ENCODE results near the gene CNTN2.

CNTN2 gene

DNA sequence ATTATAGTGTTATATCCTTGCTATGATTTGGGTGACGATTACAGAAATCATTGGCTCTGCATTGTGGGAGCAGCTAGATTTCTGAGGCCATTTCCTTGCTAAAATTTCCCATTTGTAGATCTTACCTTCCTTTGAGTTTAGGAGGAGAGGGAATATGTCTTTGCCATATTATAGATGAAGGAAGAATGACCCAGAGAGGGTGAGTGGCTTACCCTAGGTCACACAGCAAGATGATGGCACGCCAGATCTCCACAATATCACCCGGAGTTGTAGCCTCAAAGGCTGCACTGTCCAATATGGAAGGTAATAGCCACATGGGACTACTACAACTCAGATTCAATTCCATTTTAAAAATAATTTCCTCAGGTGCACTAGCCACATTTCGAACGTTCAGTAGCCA is 10.3 kb downstream of the CNTN2 start:
- no peak overlapping the region for H3K4me3 ChIP-seq (ENCODE audit: low read length in 2 of 2)
- H3K9ac ChIP-seq (ENCODE audit: low read depth in 1 of 2, low read length in 2 of 2) = no peak overlapping the region
- H3K4me1 ChIP-seq (ENCODE audit: control insufficient read depth in 2 of 2, insufficient read depth in 2 of 2, low read length in 2 of 2) = no peaks in the 10 kb centered on the region
- H3K9me3 ChIP-seq (ENCODE audit: control insufficient read depth in 2 of 2, low read length in 2 of 2) = no peaks in the 10 kb centered on the region
- no peaks in the 10 kb centered on the region for H3K27me3 ChIP-seq (ENCODE audit: control insufficient read depth in 2 of 2, insufficient read depth in 2 of 2, low read length in 2 of 2)
- H3K36me3 ChIP-seq (ENCODE audit: control insufficient read depth in 2 of 2, insufficient read depth in 2 of 2, low read length in 2 of 2) = no peaks in the 10 kb centered on the region
- H3K27ac ChIP-seq (ENCODE audit: low read depth in 2 of 2, low read length in 2 of 2) = no peak overlapping the region

DNA sequence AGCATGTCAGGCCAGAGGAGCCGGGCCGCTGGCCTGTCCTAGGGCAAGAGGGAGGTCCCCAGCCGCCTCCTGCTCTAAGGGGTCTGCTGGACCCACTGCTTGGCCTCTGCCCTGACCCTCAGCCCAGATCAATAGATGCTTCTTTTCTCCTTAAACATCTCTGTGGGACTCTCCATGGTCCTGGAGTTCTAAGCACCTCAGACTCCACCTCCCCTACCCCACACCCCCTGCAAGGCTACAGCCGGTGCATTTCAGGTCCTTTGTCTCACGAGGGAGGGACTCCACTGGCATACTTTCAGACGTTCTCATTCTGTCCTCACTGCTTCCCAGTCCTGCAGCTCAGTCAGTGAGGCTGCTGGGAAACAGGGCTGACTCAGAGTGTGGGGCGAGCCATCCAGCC is 11.0 kb downstream of the CNTN2 start:
- H3K9me3 ChIP-seq (ENCODE audit: control insufficient read depth in 2 of 2, low read length in 2 of 2) = no peaks in the 10 kb centered on the region
- H3K27me3 ChIP-seq (ENCODE audit: control insufficient read depth in 2 of 2, insufficient read depth in 2 of 2, low read length in 2 of 2) = no peaks in the 10 kb centered on the region
- no peaks in the 10 kb centered on the region for H3K4me1 ChIP-seq (ENCODE audit: control insufficient read depth in 2 of 2, insufficient read depth in 2 of 2, low read length in 2 of 2)
- no peak overlapping the region for H3K4me3 ChIP-seq (ENCODE audit: low read length in 2 of 2)
- no peaks in the 10 kb centered on the region for H3K36me3 ChIP-seq (ENCODE audit: control insufficient read depth in 2 of 2, insufficient read depth in 2 of 2, low read length in 2 of 2)
- H3K9ac ChIP-seq (ENCODE audit: low read depth in 1 of 2, low read length in 2 of 2) = no peak overlapping the region
- H3K27ac ChIP-seq (ENCODE audit: low read depth in 2 of 2, low read length in 2 of 2) = no peak overlapping the region

DNA sequence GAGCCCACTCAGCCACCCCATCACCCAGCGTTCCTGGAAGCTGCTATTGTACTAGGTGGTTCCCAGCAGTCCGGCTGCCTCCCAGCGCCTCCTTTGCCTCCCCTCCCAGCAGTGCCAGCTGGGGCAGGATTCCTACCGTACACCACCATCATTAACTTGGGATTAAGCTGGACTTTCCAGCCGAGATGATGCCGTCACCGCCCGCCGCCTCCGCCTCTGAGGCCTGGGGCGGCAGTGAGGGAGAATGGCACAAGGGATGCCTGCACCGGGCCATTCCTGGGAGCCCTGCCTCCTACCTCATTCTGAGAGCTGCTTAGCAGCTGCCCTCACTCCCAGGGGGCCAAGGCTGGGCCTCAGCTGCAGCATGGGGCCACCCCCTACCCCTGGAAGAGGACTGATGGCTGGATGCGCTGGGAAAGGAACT is 13.2 kb downstream of the CNTN2 start:
- no peaks in the 10 kb centered on the region for H3K9me3 ChIP-seq (ENCODE audit: control insufficient read depth in 2 of 2, low read length in 2 of 2)

DNA sequence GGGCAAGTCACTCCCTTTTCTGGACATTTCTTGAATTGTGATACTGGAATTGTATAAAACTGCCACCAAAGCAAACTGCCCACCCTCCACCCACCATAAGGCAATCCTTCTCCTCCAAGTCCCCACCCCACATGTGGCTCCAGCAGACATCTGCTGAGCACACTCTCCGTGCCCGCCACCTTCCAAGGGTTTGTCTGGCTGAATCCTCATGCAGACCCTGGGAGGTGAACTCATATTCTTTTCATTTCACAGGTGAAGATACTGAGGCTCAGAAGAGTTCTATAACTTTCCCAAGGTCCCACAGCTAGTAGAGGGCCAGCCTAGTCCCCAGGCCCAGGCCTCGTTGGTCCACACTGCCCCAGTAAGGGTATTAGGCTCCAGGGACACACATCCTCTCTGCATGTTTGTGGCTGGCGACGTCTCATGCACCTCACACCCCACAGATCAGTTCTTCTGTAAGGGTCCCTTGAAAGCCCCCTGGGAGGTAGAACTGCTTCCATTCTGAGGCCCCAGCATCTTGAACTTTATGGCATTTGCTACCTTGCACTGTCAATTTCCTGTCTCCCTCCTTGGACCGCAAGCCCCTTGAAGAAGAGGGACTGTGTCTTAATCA is 14.1 kb downstream of the CNTN2 start:
- Histone ChIP-seq H3K36me3 (ENCODE audit: control insufficient read depth in 2 of 2, insufficient read depth in 2 of 2, low read length in 2 of 2) (no peaks in the 10 kb centered on the region), H3K9ac (ENCODE audit: low read depth in 1 of 2, low read length in 2 of 2) (no peak overlapping the region), H3K27ac (ENCODE audit: low read depth in 2 of 2, low read length in 2 of 2) (no peak overlapping the region), H3K9me3 (ENCODE audit: control insufficient read depth in 2 of 2, low read length in 2 of 2) (no peaks in the 10 kb centered on the region), H3K4me3 (ENCODE audit: low read length in 2 of 2) (no peak overlapping the region), H3K27me3 (ENCODE audit: control insufficient read depth in 2 of 2, insufficient read depth in 2 of 2, low read length in 2 of 2) (no peaks in the 10 kb centered on the region), H3K4me1 (ENCODE audit: control insufficient read depth in 2 of 2, insufficient read depth in 2 of 2, low read length in 2 of 2) (no peaks in the 10 kb centered on the region)

More for the DNA sequence above, 13.2 kb downstream of the CNTN2 start:
- no peak overlapping the region for H3K9ac ChIP-seq (ENCODE audit: low read depth in 1 of 2, low read length in 2 of 2)
- H3K27ac ChIP-seq (ENCODE audit: low read depth in 2 of 2, low read length in 2 of 2) = no peak overlapping the region
- no peaks in the 10 kb centered on the region for H3K27me3 ChIP-seq (ENCODE audit: control insufficient read depth in 2 of 2, insufficient read depth in 2 of 2, low read length in 2 of 2)
- H3K36me3 ChIP-seq (ENCODE audit: control insufficient read depth in 2 of 2, insufficient read depth in 2 of 2, low read length in 2 of 2) = no peaks in the 10 kb centered on the region
- no peak overlapping the region for H3K4me3 ChIP-seq (ENCODE audit: low read length in 2 of 2)
- H3K4me1 ChIP-seq (ENCODE audit: control insufficient read depth in 2 of 2, insufficient read depth in 2 of 2, low read length in 2 of 2) = no peaks in the 10 kb centered on the region

GRCh38 chr1:205057808-205058575 is 15.0 kb downstream of the CNTN2 start:
- H3K27ac ChIP-seq (ENCODE audit: low read depth in 2 of 2, low read length in 2 of 2) = no peak overlapping the region
- H3K9ac ChIP-seq (ENCODE audit: low read depth in 1 of 2, low read length in 2 of 2) = no peak overlapping the region
- no peak overlapping the region for H3K4me3 ChIP-seq (ENCODE audit: low read length in 2 of 2)
- no peaks in the 10 kb centered on the region for H3K27me3 ChIP-seq (ENCODE audit: control insufficient read depth in 2 of 2, insufficient read depth in 2 of 2, low read length in 2 of 2)
- no peaks in the 10 kb centered on the region for H3K4me1 ChIP-seq (ENCODE audit: control insufficient read depth in 2 of 2, insufficient read depth in 2 of 2, low read length in 2 of 2)
- no peaks in the 10 kb centered on the region for H3K36me3 ChIP-seq (ENCODE audit: control insufficient read depth in 2 of 2, insufficient read depth in 2 of 2, low read length in 2 of 2)
- no peaks in the 10 kb centered on the region for H3K9me3 ChIP-seq (ENCODE audit: control insufficient read depth in 2 of 2, low read length in 2 of 2)

GRCh38 chr1:205058853-205059252 is 15.8 kb downstream of the CNTN2 start:
- Histone ChIP-seq H3K4me1 (ENCODE audit: control insufficient read depth in 2 of 2, insufficient read depth in 2 of 2, low read length in 2 of 2) (no peaks in the 10 kb centered on the region), H3K27ac (ENCODE audit: low read depth in 2 of 2, low read length in 2 of 2) (no peak overlapping the region), H3K9ac (ENCODE audit: low read depth in 1 of 2, low read length in 2 of 2) (no peak overlapping the region), H3K36me3 (ENCODE audit: control insufficient read depth in 2 of 2, insufficient read depth in 2 of 2, low read length in 2 of 2) (no peaks in the 10 kb centered on the region), H3K27me3 (ENCODE audit: control insufficient read depth in 2 of 2, insufficient read depth in 2 of 2, low read length in 2 of 2) (no peaks in the 10 kb centered on the region), H3K9me3 (ENCODE audit: control insufficient read depth in 2 of 2, low read length in 2 of 2) (no peaks in the 10 kb centered on the region), H3K4me3 (ENCODE audit: low read length in 2 of 2) (no peak overlapping the region)

DNA sequence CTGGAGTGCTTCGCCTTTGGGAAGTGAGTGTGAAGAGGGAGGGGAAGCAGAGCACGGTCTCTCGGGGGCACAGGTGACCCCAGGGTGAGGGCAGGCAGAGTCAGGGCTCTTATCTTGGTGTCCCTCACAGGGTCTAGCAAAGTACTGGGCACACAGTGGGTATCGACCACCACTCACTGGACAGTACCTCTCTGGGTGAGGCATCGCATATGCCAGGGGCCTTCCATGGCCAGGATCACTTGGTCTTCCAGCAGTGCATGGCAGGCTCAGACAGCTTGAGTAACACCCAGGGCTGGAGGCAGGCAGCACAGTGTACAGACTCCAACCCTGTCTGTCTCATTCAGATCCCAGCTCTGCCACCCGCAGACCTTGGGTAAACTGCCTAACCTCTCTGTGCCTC is 16.6 kb downstream of the CNTN2 start:
- no peak overlapping the region for H3K4me3 ChIP-seq (ENCODE audit: low read length in 2 of 2)
- H3K36me3 ChIP-seq (ENCODE audit: control insufficient read depth in 2 of 2, insufficient read depth in 2 of 2, low read length in 2 of 2) = no peaks in the 10 kb centered on the region
- H3K9ac ChIP-seq (ENCODE audit: low read depth in 1 of 2, low read length in 2 of 2) = no peak overlapping the region
- no peaks in the 10 kb centered on the region for H3K27me3 ChIP-seq (ENCODE audit: control insufficient read depth in 2 of 2, insufficient read depth in 2 of 2, low read length in 2 of 2)
- H3K27ac ChIP-seq (ENCODE audit: low read depth in 2 of 2, low read length in 2 of 2) = no peak overlapping the region
- no peaks in the 10 kb centered on the region for H3K9me3 ChIP-seq (ENCODE audit: control insufficient read depth in 2 of 2, low read length in 2 of 2)
- H3K4me1 ChIP-seq (ENCODE audit: control insufficient read depth in 2 of 2, insufficient read depth in 2 of 2, low read length in 2 of 2) = no peaks in the 10 kb centered on the region

- H3K4me3 ChIP-seq (ENCODE audit: low read length in 2 of 2) = no peak overlapping the region
- H3K27ac ChIP-seq (ENCODE audit: low read depth in 2 of 2, low read length in 2 of 2) = no peak overlapping the region
- no peak overlapping the region for H3K9ac ChIP-seq (ENCODE audit: low read depth in 1 of 2, low read length in 2 of 2)
- H3K9me3 ChIP-seq (ENCODE audit: control insufficient read depth in 2 of 2, low read length in 2 of 2) = no peaks in the 10 kb centered on the region
- H3K36me3 ChIP-seq (ENCODE audit: control insufficient read depth in 2 of 2, insufficient read depth in 2 of 2, low read length in 2 of 2) = no peaks in the 10 kb centered on the region
- H3K4me1 ChIP-seq (ENCODE audit: control insufficient read depth in 2 of 2, insufficient read depth in 2 of 2, low read length in 2 of 2) = no peaks in the 10 kb centered on the region
- no peaks in the 10 kb centered on the region for H3K27me3 ChIP-seq (ENCODE audit: control insufficient read depth in 2 of 2, insufficient read depth in 2 of 2, low read length in 2 of 2)
Measured at GRCh38 chr1:205060746-205061145, 17.7 kb downstream of the CNTN2 start.

GRCh38 chr1:205061227-205061626 is 18.2 kb downstream of the CNTN2 start:
- Histone ChIP-seq H3K4me3 (ENCODE audit: low read length in 2 of 2) (no peak overlapping the region), H3K27me3 (ENCODE audit: control insufficient read depth in 2 of 2, insufficient read depth in 2 of 2, low read length in 2 of 2) (no peaks in the 10 kb centered on the region), H3K36me3 (ENCODE audit: control insufficient read depth in 2 of 2, insufficient read depth in 2 of 2, low read length in 2 of 2) (no peaks in the 10 kb centered on the region), H3K9me3 (ENCODE audit: control insufficient read depth in 2 of 2, low read length in 2 of 2) (no peaks in the 10 kb centered on the region), H3K9ac (ENCODE audit: low read depth in 1 of 2, low read length in 2 of 2) (no peak overlapping the region), H3K27ac (ENCODE audit: low read depth in 2 of 2, low read length in 2 of 2) (no peak overlapping the region), H3K4me1 (ENCODE audit: control insufficient read depth in 2 of 2, insufficient read depth in 2 of 2, low read length in 2 of 2) (no peaks in the 10 kb centered on the region)

- Histone ChIP-seq H3K27ac (ENCODE audit: low read depth in 2 of 2, low read length in 2 of 2) (no peak overlapping the region), H3K4me3 (ENCODE audit: low read length in 2 of 2) (no peak overlapping the region), H3K36me3 (ENCODE audit: control insufficient read depth in 2 of 2, insufficient read depth in 2 of 2, low read length in 2 of 2) (no peaks in the 10 kb centered on the region), H3K27me3 (ENCODE audit: control insufficient read depth in 2 of 2, insufficient read depth in 2 of 2, low read length in 2 of 2) (no peaks in the 10 kb centered on the region), H3K4me1 (ENCODE audit: control insufficient read depth in 2 of 2, insufficient read depth in 2 of 2, low read length in 2 of 2) (no peaks in the 10 kb centered on the region), H3K9me3 (ENCODE audit: control insufficient read depth in 2 of 2, low read length in 2 of 2) (no peaks in the 10 kb centered on the region), H3K9ac (ENCODE audit: low read depth in 1 of 2, low read length in 2 of 2) (no peak overlapping the region)
Measured at GRCh38 chr1:205061665-205062069, 18.7 kb downstream of the CNTN2 start.

Data from mucosa of rectum (tissue), 2 donors.